ENCODE results near the gene MEIS2. TPM values are rescaled to one million over a fixed set of nuclear protein-coding genes. Genes with fewer than 3 reads are reported as not detected.

MEIS2 gene
- total and polyA plus RNA-seq, 2 of the 13 experiments (the other 11 are each of a cell fraction or from before 2014, with no cell fraction given): 10.7 to 12.4 TPM

DNA sequence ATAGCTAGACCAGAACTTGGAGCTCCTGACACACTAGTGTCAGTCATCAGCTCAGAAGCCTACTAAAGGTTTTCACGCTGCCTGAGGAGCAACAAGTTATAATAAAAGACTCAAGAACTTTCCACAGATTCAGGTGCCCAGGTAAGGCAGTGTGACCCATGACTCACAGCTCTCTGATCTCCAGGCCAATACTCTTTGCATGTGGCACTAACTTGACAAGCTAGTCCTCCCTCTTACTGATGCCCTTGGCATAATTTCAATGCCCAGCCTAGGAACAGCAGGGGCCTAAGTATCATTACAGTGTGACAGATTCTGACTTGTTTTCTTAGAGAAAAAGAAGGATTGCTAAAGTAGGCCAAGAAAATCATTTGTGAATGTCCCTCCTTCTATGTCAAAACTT lies 38.4 kb downstream of the MEIS2 start:
- Histone ChIP-seq H3K9me3 (ENCODE audit: low read length) (no peaks in the 10 kb centered on the region), H3K27ac (ENCODE audit: extremely low read length, insufficient read depth, low read length) (no peak overlapping the region), H3K4me1 (ENCODE audit: insufficient read depth, low read length) (peaks cover 14% of the 10 kb centered on the region), H4K20me1 (ENCODE audit: insufficient read depth, low read length) (no peaks in the 10 kb centered on the region), H3K36me3 (replicated peaks in 1 of 2; ENCODE audit: control insufficient read depth in 1 of 2, insufficient read depth in 2 of 2, low read length in 2 of 2) (peaks cover 0 to 4% of the 10 kb centered on the region in 2 experiments; a peak in 1 of 5 replicates), H3K79me2 (ENCODE audit: insufficient read depth, low read length) (no peaks in the 10 kb centered on the region), H3K4me2 (ENCODE audit: low read depth, low read length) (no peak overlapping the region), H2AFZ (ENCODE audit: low read length) (no peak overlapping the region), H3K27me3 (ENCODE audit: control insufficient read depth in 1 of 2, insufficient read depth in 2 of 2, low read length in 2 of 2) (no peaks in the 10 kb centered on the region), H3K9ac (ENCODE audit: insufficient read depth, low read depth, low read length) (no peak overlapping the region), H3K4me3 (replicated peaks in 1 of 3; ENCODE audit: insufficient read depth in 1 of 3, low read depth in 2 of 3, low read length in 3 of 3) (no peak overlapping the region)
- intact Hi-C loops (cut with micrococcal nuclease; ENCODE audit: unreplicated experiment): no loop called here
- TF ChIP-seq HIVEP1 (CRISPR knock-in tag; IDR thresholded peaks at IDR 0.05) (no peak), PHF5A (CRISPR knock-in tag; IDR thresholded peaks at IDR 0.05; ENCODE audit: low read depth, unreplicated experiment) (no peak), ZNF766 (CRISPR knock-in tag; IDR thresholded peaks at IDR 0.05; ENCODE audit: borderline replicate concordance) (no peak), ZBTB20 (CRISPR knock-in tag; IDR thresholded peaks at IDR 0.05; ENCODE audit: borderline replicate concordance, low read depth) (no peak), ZNF790 (CRISPR knock-in tag; IDR thresholded peaks at IDR 0.05; ENCODE audit: borderline replicate concordance) (no peak), SMAD1 (CRISPR knock-in tag; IDR thresholded peaks at IDR 0.05; ENCODE audit: borderline replicate concordance, low read depth) (no peak), AKAP8 (CRISPR knock-in tag; IDR thresholded peaks at IDR 0.05) (no peak), ZSCAN25 (CRISPR knock-in tag; IDR thresholded peaks at IDR 0.05) (no peak), GFI1 (CRISPR knock-in tag; IDR thresholded peaks at IDR 0.05; ENCODE audit: borderline replicate concordance) (no peak), CREBL2 (CRISPR knock-in tag; IDR thresholded peaks at IDR 0.05; ENCODE audit: borderline replicate concordance) (no peak)
- TF ChIP-seq, protein P1, sequence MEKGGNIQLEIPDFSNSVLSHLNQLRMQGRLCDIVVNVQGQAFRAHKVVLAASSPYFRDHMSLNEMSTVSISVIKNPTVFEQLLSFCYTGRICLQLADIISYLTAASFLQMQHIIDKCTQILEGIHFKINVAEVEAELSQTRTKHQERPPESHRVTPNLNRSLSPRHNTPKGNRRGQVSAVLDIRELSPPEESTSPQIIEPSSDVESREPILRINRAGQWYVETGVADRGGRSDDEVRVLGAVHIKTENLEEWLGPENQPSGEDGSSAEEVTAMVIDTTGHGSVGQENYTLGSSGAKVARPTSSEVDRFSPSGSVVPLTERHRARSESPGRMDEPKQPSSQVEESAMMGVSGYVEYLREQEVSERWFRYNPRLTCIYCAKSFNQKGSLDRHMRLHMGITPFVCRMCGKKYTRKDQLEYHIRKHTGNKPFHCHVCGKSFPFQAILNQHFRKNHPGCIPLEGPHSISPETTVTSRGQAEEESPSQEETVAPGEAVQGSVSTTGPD (CRISPR knock-in tag; IDR thresholded peaks at IDR 0.05): no peak
- TF ChIP-seq, protein P2, sequence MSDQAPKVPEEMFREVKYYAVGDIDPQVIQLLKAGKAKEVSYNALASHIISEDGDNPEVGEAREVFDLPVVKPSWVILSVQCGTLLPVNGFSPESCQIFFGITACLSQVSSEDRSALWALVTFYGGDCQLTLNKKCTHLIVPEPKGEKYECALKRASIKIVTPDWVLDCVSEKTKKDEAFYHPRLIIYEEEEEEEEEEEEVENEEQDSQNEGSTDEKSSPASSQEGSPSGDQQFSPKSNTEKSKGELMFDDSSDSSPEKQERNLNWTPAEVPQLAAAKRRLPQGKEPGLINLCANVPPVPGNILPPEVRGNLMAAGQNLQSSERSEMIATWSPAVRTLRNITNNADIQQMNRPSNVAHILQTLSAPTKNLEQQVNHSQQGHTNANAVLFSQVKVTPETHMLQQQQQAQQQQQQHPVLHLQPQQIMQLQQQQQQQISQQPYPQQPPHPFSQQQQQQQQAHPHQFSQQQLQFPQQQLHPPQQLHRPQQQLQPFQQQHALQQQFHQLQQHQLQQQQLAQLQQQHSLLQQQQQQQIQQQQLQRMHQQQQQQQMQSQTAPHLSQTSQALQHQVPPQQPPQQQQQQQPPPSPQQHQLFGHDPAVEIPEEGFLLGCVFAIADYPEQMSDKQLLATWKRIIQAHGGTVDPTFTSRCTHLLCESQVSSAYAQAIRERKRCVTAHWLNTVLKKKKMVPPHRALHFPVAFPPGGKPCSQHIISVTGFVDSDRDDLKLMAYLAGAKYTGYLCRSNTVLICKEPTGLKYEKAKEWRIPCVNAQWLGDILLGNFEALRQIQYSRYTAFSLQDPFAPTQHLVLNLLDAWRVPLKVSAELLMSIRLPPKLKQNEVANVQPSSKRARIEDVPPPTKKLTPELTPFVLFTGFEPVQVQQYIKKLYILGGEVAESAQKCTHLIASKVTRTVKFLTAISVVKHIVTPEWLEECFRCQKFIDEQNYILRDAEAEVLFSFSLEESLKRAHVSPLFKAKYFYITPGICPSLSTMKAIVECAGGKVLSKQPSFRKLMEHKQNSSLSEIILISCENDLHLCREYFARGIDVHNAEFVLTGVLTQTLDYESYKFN (CRISPR knock-in tag; conservative IDR thresholded peaks at IDR 0.05): no peak
- no TSS peak for BruUV-seq (replicated peaks)
- ATAC-seq (no peak), DNase-seq (ENCODE audit: low spot score) (no peak), FAIRE-seq (no peak)
- POLR2A ChIA-PET: no interaction called here
- WGBS (ENCODE audit: low lambda C conversion rate): 88% methylated on average over 1 of the region's 1 CpG
- CTCF ChIA-PET (ENCODE audit: low intra/inter-chr PET ratio, low total read pairs): no interaction called here
- in situ Hi-C loops (cut with HindIII; ENCODE audit: extremely low pct_ligation_motif_present, low pct_unique_long_range_greater_than_20kb): no loop called here

All from HepG2 (cell line).